Esophagus muscularis mucosa (tissue), 4 donors: ENCODE results near the gene SDK2.

Source experiments
- EP300 ChIP-seq: sonication (generic); formaldehyde crosslinking; IDR thresholded peaks from one replicate; pipeline ENCODE4 v1.6.1; 2017; ENCODE audit warnings: antibody characterized with exemption
- POLR2A ChIP-seq: fragments of 450-650 bp; IDR thresholded peaks from one replicate; pipeline ENCODE4 v1.6.1; 2017; ENCODE audit warnings: antibody characterized with exemption, moderate library complexity, mild to moderate bottlenecking, low read depth
- POLR2AphosphoS5 ChIP-seq, 2 donors: sonication (generic); formaldehyde crosslinking; IDR thresholded peaks; one replicate each; pipeline ENCODE4 v1.6.1; 2017; ENCODE audit warnings: antibody characterized with exemption in 2 of 2
- TF ChIP-seq, protein P1 (sequence below), 3 experiments: fragments of 200-600 bp in 2 of 3; fragments of 450-650 bp in 1 of 3; sonication (generic) in 2 of 3; IDR thresholded peaks; one replicate each; pipeline ENCODE4 v1.5.1; 2017 to 2019; ENCODE audit warnings: antibody characterized with exemption in 3 of 3, mild to moderate bottlenecking in 2 of 3, moderate library complexity in 1 of 3

DNA sequence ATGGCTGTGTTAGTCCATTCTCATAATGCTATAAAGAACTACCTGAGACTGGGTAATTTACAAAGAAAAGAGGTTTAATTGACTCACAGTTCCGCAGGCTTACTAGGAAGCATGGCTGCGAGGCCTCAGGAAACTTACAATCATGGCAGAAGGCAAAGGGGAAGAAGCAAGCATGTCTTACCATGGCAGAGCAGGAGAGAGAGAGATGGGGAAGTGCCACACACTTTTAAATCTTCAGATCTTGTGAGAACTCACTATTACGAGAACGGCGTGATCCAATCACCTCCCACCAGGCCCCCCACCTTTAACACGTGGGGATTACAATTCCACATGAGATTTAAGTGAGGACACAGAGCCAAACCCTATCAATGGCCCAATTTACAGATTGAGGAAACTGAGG, 96.5 kb downstream of the SDK2 start:
- TF ChIP-seq, protein P1, sequence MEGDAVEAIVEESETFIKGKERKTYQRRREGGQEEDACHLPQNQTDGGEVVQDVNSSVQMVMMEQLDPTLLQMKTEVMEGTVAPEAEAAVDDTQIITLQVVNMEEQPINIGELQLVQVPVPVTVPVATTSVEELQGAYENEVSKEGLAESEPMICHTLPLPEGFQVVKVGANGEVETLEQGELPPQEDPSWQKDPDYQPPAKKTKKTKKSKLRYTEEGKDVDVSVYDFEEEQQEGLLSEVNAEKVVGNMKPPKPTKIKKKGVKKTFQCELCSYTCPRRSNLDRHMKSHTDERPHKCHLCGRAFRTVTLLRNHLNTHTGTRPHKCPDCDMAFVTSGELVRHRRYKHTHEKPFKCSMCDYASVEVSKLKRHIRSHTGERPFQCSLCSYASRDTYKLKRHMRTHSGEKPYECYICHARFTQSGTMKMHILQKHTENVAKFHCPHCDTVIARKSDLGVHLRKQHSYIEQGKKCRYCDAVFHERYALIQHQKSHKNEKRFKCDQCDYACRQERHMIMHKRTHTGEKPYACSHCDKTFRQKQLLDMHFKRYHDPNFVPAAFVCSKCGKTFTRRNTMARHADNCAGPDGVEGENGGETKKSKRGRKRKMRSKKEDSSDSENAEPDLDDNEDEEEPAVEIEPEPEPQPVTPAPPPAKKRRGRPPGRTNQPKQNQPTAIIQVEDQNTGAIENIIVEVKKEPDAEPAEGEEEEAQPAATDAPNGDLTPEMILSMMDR (IDR thresholded peaks at IDR 0.05): no peak
- TF ChIP-seq POLR2A: no peak
- TF ChIP-seq POLR2AphosphoS5 (IDR thresholded peaks at IDR 0.05): no peak
- no peak for TF ChIP-seq EP300
